HepG2 (cell line): ENCODE measurements around the gene THOP1. TPM values are rescaled to one million over a fixed set of nuclear protein-coding genes. Genes with fewer than 3 reads are reported as not detected.
A peak's percentile ranks its signal among the peaks of the same experiment; 100 is the strongest.

ENCODE experiments used
- ATAD3A ChIP-seq: sonication (generic); formaldehyde crosslinking; IDR thresholded peaks from 2 replicates; pipeline ENCODE4 v1.4.0; 2020; ENCODE audit warnings: missing genetic modification reagents
- CEBPG ChIP-seq: IDR thresholded peaks from 2 replicates; pipeline ENCODE4 v1.6.1; 2016
- ELF4 ChIP-seq: sonication (generic); formaldehyde crosslinking; IDR thresholded peaks from 2 replicates; pipeline ENCODE4 v1.5.0; 2020; ENCODE audit warnings: missing genetic modification reagents, mild to moderate bottlenecking, moderate library complexity, borderline replicate concordance
- HHEX ChIP-seq: IDR thresholded peaks from 2 replicates; pipeline ENCODE4 v1.6.1; 2016; ENCODE audit warnings: control low read depth
- MAZ ChIP-seq, 2 experiments: sonication (generic) in 1 of 2; formaldehyde crosslinking in 1 of 2; IDR thresholded peaks; 2 replicates each; pipeline versions ENCODE4 v1.5.0 to v1.6.1; 2012 to 2020; ENCODE audit warnings: low read depth in 2 of 2, mild to moderate bottlenecking in 2 of 2, borderline replicate concordance in 1 of 2, improper control_type of control experiment in 1 of 2, low read length in 1 of 2, missing genetic modification reagents in 1 of 2, moderate library complexity in 1 of 2
- NFE2 ChIP-seq: sonication (generic); formaldehyde crosslinking; IDR thresholded peaks from 2 replicates; pipeline ENCODE4 v1.4.0; 2020; ENCODE audit warnings: missing genetic modification reagents
- NR3C1 ChIP-seq: sonication (generic); formaldehyde crosslinking; IDR thresholded peaks from 2 replicates; pipeline ENCODE4 v1.4.0; 2020; ENCODE audit warnings: missing genetic modification reagents
- ZFP1 ChIP-seq: IDR thresholded peaks from 2 replicates; pipeline ENCODE4 v1.6.1; 2016
- ZNF180 ChIP-seq: sonication (generic); formaldehyde crosslinking; IDR thresholded peaks from 2 replicates; pipeline ENCODE4 v1.4.0; 2020; ENCODE audit warnings: low read depth, missing genetic modification reagents, borderline replicate concordance
- ZNF451 ChIP-seq: sonication (generic); formaldehyde crosslinking; IDR thresholded peaks from 2 replicates; pipeline ENCODE4 v1.5.0; 2020; ENCODE audit warnings: mild to moderate bottlenecking, missing genetic modification reagents
- ZNF761 ChIP-seq: sonication (generic); formaldehyde crosslinking; conservative IDR thresholded peaks from 2 replicates; pipeline ENCODE4 v1.4.0; 2020; ENCODE audit warnings: mild to moderate bottlenecking, missing genetic modification reagents
- ZNF777 ChIP-seq: sonication (generic); formaldehyde crosslinking; IDR thresholded peaks from 2 replicates; pipeline ENCODE4 v1.4.0; 2020; ENCODE audit warnings: missing genetic modification reagents
- ZSCAN30 ChIP-seq: sonication (generic); formaldehyde crosslinking; IDR thresholded peaks from 2 replicates; pipeline ENCODE4 v1.5.0; 2020; ENCODE audit warnings: mild to moderate bottlenecking, missing genetic modification reagents
- polyA plus RNA-seq, 8 experiments: library from polyadenylated mRNA; depleted of rRNA in 3 of 8; stranded (reverse) in 7 of 8; unstranded in 1 of 8; fragments of >200 nt; fragmentation: Illumina TruSeq in 4 of 8; extraction: Trizol in 4 of 8; gene quantifications; 2 replicates each; pipeline versions ENCODE4 v1.2.1 to v1.2.3, GENCODE V29; 2011 to 2016; ENCODE audit warnings: low read depth in 4 of 8, missing spikeins in 1 of 8, mixed read lengths in 1 of 8; ENCODE audit not compliant: insufficient read depth in 1 of 8
- total RNA-seq, 5 experiments: library from RNA; depleted of rRNA; stranded (reverse); fragments of >200 nt; fragmentation: Illumina TruSeq; extraction: Trizol; gene quantifications; 2 replicates each; pipeline ENCODE4 v1.2.3, GENCODE V29; 2016; ENCODE audit warnings: low read depth in 1 of 5
- TF ChIP-seq, protein P1 (sequence below): IDR thresholded peaks from 2 replicates; pipeline ENCODE4 v1.6.1; 2012; ENCODE audit warnings: low read depth, low read length, improper control_type of control experiment
- TF ChIP-seq, protein P2 (sequence below): sonication (generic); formaldehyde crosslinking; IDR thresholded peaks from 2 replicates; pipeline ENCODE4 v1.5.0; 2020; ENCODE audit warnings: mild to moderate bottlenecking, missing genetic modification reagents
- TF ChIP-seq, protein P3 (sequence below), 2 experiments: fragments of 450-650 bp in 1 of 2; sonication (generic) in 1 of 2; formaldehyde crosslinking in 1 of 2; IDR thresholded peaks; 2 replicates each; pipeline versions ENCODE4 v1.6.1 to v1.8.0; 2016 to 2022; ENCODE audit warnings: antibody characterized with exemption in 1 of 2, mild to moderate bottlenecking in 1 of 2, missing genetic modification reagents in 1 of 2

Gene THOP1
- total and polyA plus RNA-seq, 2 of the 13 experiments (the other 11 are each of a cell fraction or from before 2014, with no cell fraction given) = 74.4 to 116 TPM

DNA sequence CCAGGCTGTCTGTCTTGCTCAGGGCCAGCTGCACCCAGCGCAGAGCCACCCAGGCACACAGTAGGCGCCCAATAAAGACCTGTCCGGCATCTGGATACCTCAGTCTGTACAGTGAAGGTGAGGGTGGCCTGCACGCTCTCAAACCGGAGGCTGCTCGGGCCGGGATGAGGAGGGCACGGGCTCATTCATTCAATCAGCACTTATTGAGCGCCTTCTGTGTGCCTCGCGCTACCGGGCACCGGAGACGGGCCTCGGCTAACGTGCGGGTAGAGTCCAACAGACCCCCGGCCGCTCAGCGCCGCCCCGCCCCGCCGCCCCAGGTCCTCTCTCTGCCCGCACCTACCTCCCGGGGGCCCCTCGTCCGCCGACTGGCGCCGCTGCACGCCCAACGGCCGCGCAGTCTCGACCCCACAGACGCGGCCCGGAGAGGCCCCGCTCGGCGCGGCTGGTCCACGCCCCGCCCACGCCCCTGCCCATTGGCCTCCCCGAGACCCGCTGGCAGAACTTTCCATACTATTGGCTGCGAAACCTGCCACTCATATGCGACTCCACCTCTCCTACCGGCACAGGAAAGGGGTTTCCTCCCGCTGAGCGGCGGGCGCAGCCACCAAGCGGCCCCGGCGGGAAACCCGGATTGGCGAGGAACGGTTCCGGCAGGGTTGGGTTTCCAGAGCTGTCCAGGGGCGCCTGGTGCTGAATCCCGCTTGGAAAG lies 45.5 kb upstream of the THOP1 start, which contains the start of gene SLC39A3 (continued):
- peak; percentile 85 for TF ChIP-seq MAZ (IDR thresholded peaks at IDR 0.05; ENCODE audit: borderline replicate concordance, low read depth, low read length)
- peak; percentile 87; the same call in 1 of the 2 replicates for TF ChIP-seq MAZ (CRISPR knock-in tag; IDR thresholded peaks at IDR 0.05; ENCODE audit: low read depth)
- peak; percentile 36; the same call in 1 of the 2 replicates for TF ChIP-seq CEBPG (CRISPR knock-in tag)
- TF ChIP-seq ZFP1 (CRISPR knock-in tag) = peak; percentile 96
- TF ChIP-seq, protein P1, sequence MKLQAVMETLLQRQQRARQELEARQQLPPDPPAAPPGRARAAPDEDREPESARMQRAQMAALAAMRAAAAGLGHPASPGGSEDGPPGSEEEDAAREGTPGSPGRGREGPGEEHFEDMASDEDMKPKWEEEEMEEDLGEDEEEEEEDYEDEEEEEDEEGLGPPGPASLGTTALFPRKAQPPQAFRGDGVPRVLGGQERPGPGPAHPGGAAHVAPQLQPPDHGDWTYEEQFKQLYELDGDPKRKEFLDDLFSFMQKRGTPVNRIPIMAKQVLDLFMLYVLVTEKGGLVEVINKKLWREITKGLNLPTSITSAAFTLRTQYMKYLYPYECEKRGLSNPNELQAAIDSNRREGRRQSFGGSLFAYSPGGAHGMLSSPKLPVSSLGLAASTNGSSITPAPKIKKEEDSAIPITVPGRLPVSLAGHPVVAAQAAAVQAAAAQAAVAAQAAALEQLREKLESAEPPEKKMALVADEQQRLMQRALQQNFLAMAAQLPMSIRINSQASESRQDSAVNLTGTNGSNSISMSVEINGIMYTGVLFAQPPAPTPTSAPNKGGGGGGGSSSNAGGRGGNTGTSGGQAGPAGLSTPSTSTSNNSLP = peak; percentile 22; the same call in 1 of the 2 replicates
- no peak for TF ChIP-seq NR3C1 (CRISPR knock-in tag)
- TF ChIP-seq ELF4 (CRISPR knock-in tag) = no peak
- TF ChIP-seq, protein P2, sequence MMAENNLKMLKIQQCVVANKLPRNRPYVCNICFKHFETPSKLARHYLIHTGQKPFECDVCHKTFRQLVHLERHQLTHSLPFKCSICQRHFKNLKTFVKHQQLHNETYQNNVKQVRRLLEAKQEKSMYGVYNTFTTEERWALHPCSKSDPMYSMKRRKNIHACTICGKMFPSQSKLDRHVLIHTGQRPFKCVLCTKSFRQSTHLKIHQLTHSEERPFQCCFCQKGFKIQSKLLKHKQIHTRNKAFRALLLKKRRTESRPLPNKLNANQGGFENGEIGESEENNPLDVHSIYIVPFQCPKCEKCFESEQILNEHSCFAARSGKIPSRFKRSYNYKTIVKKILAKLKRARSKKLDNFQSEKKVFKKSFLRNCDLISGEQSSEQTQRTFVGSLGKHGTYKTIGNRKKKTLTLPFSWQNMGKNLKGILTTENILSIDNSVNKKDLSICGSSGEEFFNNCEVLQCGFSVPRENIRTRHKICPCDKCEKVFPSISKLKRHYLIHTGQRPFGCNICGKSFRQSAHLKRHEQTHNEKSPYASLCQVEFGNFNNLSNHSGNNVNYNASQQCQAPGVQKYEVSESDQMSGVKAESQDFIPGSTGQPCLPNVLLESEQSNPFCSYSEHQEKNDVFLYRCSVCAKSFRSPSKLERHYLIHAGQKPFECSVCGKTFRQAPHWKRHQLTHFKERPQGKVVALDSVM = peak; percentile 64; the same call in 1 of the 2 replicates
- TF ChIP-seq ZSCAN30 = peak; percentile 89
- peak; percentile 39; the same call in 1 of the 2 replicates for TF ChIP-seq ZNF777
- peak; percentile 52; the same call in 1 of the 2 replicates for TF ChIP-seq ZNF761 (CRISPR knock-in tag)
- TF ChIP-seq ZNF180 (CRISPR knock-in tag) = no peak
- TF ChIP-seq, protein P3, sequence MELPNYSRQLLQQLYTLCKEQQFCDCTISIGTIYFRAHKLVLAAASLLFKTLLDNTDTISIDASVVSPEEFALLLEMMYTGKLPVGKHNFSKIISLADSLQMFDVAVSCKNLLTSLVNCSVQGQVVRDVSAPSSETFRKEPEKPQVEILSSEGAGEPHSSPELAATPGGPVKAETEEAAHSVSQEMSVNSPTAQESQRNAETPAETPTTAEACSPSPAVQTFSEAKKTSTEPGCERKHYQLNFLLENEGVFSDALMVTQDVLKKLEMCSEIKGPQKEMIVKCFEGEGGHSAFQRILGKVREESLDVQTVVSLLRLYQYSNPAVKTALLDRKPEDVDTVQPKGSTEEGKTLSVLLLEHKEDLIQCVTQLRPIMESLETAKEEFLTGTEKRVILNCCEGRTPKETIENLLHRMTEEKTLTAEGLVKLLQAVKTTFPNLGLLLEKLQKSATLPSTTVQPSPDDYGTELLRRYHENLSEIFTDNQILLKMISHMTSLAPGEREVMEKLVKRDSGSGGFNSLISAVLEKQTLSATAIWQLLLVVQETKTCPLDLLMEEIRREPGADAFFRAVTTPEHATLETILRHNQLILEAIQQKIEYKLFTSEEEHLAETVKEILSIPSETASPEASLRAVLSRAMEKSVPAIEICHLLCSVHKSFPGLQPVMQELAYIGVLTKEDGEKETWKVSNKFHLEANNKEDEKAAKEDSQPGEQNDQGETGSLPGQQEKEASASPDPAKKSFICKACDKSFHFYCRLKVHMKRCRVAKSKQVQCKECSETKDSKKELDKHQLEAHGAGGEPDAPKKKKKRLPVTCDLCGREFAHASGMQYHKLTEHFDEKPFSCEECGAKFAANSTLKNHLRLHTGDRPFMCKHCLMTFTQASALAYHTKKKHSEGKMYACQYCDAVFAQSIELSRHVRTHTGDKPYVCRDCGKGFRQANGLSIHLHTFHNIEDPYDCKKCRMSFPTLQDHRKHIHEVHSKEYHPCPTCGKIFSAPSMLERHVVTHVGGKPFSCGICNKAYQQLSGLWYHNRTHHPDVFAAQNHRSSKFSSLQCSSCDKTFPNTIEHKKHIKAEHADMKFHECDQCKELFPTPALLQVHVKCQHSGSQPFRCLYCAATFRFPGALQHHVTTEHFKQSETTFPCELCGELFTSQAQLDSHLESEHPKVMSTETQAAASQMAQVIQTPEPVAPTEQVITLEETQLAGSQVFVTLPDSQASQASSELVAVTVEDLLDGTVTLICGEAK (IDR thresholded peaks at IDR 0.05) = peak; percentile 90
- TF ChIP-seq, protein P3 (CRISPR knock-in tag; IDR thresholded peaks at IDR 0.05) = peak; percentile 89
- no peak for TF ChIP-seq HHEX
- peak; percentile 79; the same call in 1 of the 2 replicates for TF ChIP-seq ATAD3A (CRISPR knock-in tag)
- peak; percentile 65 for TF ChIP-seq NFE2 (CRISPR knock-in tag)
- peak; percentile 85 for TF ChIP-seq ZNF451
